Testis (tissue), 2 donors: ENCODE results near the gene OR7G2.

Experiments
- CTCF ChIP-seq, 3 experiments: fragments of 450-650 bp in 2 of 3; fragments of 200-600 bp in 1 of 3; sonication (generic) in 1 of 3; IDR thresholded peaks; one replicate each; pipeline ENCODE4 v1.5.1; 2016 to 2019; ENCODE audit warnings: antibody characterized with exemption in 3 of 3, mild to moderate bottlenecking in 2 of 3, moderate library complexity in 1 of 3
- POLR2A ChIP-seq: fragments of 450-650 bp; IDR thresholded peaks from one replicate; pipeline ENCODE4 v1.6.1; 2017; ENCODE audit warnings: antibody characterized with exemption, mild to moderate bottlenecking, moderate library complexity

- TF ChIP-seq CTCF (IDR thresholded peaks at IDR 0.05) (no peak), POLR2A (no peak)
Measured at GRCh38 chr19:9076901-9077300, 30.4 kb downstream of the OR7G2 start.
